Glomerular visceral epithelial cell (primary cell): ENCODE results near the gene BTLA.
"Not testable (repeated sequence)": the region's sequence is repeated elsewhere in the genome, so short reads cannot be mapped to it uniquely, and the experiment has no call there.

Experiments
- DNase-seq: peaks from one replicate; pipeline ENCODE4 v3.0.0-alpha.2; 2016; ENCODE audit errors: extremely low spot score

Gene BTLA

GRCh38 chr3:112446343-112446742 lies 52.9 kb downstream of the BTLA start:
- DNase-seq, result no peak

GRCh38 chr3:112445839-112446238 lies 53.4 kb downstream of the BTLA start:
- DNase-seq, result no peak

- DNase-seq, result peak; percentile 8
Measured at GRCh38 chr3:112437146-112438022, 61.9 kb downstream of the BTLA start.

- DNase-seq, result no peak
Measured at GRCh38 chr3:112429960-112430359, 69.3 kb downstream of the BTLA start.

- no peak for DNase-seq
Measured at GRCh38 chr3:112427123-112427522, 72.1 kb downstream of the BTLA start.

- DNase-seq, result no peak
Measured at GRCh38 chr3:112425858-112426750, 73.2 kb downstream of the BTLA start.

GRCh38 chr3:112425382-112425781 lies 73.9 kb downstream of the BTLA start:
- no peak for DNase-seq

- DNase-seq, result no peak
Measured at GRCh38 chr3:112424394-112424793, 74.9 kb downstream of the BTLA start.

- DNase-seq, result not testable (repeated sequence)
Measured at GRCh38 chr3:112422921-112423320, 76.4 kb downstream of the BTLA start.

- not testable (repeated sequence) for DNase-seq
Measured at GRCh38 chr3:112418526-112418925, 80.7 kb downstream of the BTLA start.

GRCh38 chr3:112417696-112418318 lies 81.5 kb downstream of the BTLA start:
- no peak for DNase-seq

GRCh38 chr3:112416391-112417212 lies 82.7 kb downstream of the BTLA start:
- DNase-seq, result no peak

GRCh38 chr3:112415390-112415789 lies 83.9 kb downstream of the BTLA start:
- DNase-seq, result no peak
